ENCODE measurements around the gene RPF1. TPM values are rescaled to one million over a fixed set of nuclear protein-coding genes. Genes with fewer than 3 reads are reported as not detected.

RPF1 gene
- polyA plus RNA-seq, 3 donors, result 42.1 to 53.0 (median 45.9) TPM

GRCh38 chr1:84510165-84510564 is 31.1 kb downstream of the RPF1 start:
- DNase-seq (ENCODE audit: extremely low read depth in 1 of 11, low read depth in 9 of 11, low spot score in 4 of 11), result no peak

- DNase-seq (ENCODE audit: extremely low read depth in 1 of 11, low read depth in 9 of 11, low spot score in 4 of 11), result no peak
Measured at GRCh38 chr1:84510668-84511067, 31.6 kb downstream of the RPF1 start.

- DNase-seq (ENCODE audit: extremely low read depth in 1 of 11, low read depth in 9 of 11, low spot score in 4 of 11), result no peak
Measured at GRCh38 chr1:84524590-84524989, 45.5 kb downstream of the RPF1 start.

- DNase-seq (ENCODE audit: extremely low read depth in 1 of 11, low read depth in 9 of 11, low spot score in 4 of 11), result no peak
Measured at GRCh38 chr1:84525779-84526178, 46.7 kb downstream of the RPF1 start.

- DNase-seq (ENCODE audit: extremely low read depth in 1 of 11, low read depth in 9 of 11, low spot score in 4 of 11), result no peak
Measured at GRCh38 chr1:84538599-84538998, 59.5 kb downstream of the RPF1 start.

- no peak for DNase-seq (ENCODE audit: extremely low read depth in 1 of 11, low read depth in 9 of 11, low spot score in 4 of 11)
Measured at GRCh38 chr1:84539972-84540371, 60.9 kb downstream of the RPF1 start.

GRCh38 chr1:84540759-84541158 is 61.7 kb downstream of the RPF1 start:
- peak in 10 of 11 donors; percentile 4 to 46 (median 21) for DNase-seq (ENCODE audit: extremely low read depth in 1 of 11, low read depth in 9 of 11, low spot score in 4 of 11)

- no peak for DNase-seq (ENCODE audit: extremely low read depth in 1 of 11, low read depth in 9 of 11, low spot score in 4 of 11)
Measured at GRCh38 chr1:84541679-84542078, 62.6 kb downstream of the RPF1 start.

Other genes with a start within 250 kb of the RPF1 start
- gene SAMD13, start 177.6 kb upstream of the RPF1 start, polyA plus RNA-seq (ENCODE audit: insufficient read length in 3 of 3), result 1 to 10 TPM; 5.4 to 7.5 (median 5.8) TPM
- under 1 TPM in 2 of 3 donors, not detected in 1; 0.09 to 0.18 TPM for gene DNASE2B, start 80.8 kb upstream of the RPF1 start, polyA plus RNA-seq (ENCODE audit: insufficient read length in 3 of 3)
- 1 to 10 TPM; 1.6 to 5.6 (median 2.1) TPM for gene SPATA1, start 27.1 kb downstream of the RPF1 start, polyA plus RNA-seq (ENCODE audit: insufficient read length in 3 of 3)
- 100 to 1,000 TPM; 144 to 183 (median 165) TPM for gene GNG5, start 27.3 kb downstream of the RPF1 start, polyA plus RNA-seq (ENCODE audit: insufficient read length in 3 of 3)
- gene CTBS, start 95.2 kb downstream of the RPF1 start, polyA plus RNA-seq (ENCODE audit: insufficient read length in 3 of 3), result 10 to 100 TPM; 17.8 to 25.5 (median 22.3) TPM
- gene SSX2IP, start 211.2 kb downstream of the RPF1 start, polyA plus RNA-seq (ENCODE audit: insufficient read length in 3 of 3), result 10 to 100 TPM; 35.1 to 46.9 (median 39.3) TPM

All from renal cortex interstitium (tissue), 11 donors.